Calu3 (cell line): ENCODE data around the gene CHD5. TPM values are rescaled to one million over a fixed set of nuclear protein-coding genes. Genes with fewer than 3 reads are reported as not detected.
"Not testable (repeated sequence)": the region's sequence is repeated elsewhere in the genome, so short reads cannot be mapped to it uniquely, and the experiment has no call there.

Experiments used
- BruUV-seq: library from RNA; stranded (reverse); fragments of 400-500 nt; replicated peaks from 2 replicates; lab custom pipeline; 2021; lab: Mats Ljungman, UMichigan
- CTCF ChIA-PET: fragments of 300-600 bp; sonication (Branson Sonifier 250); formaldehyde crosslinking; loops from one replicate; lab custom pipeline; 2022; ENCODE audit warnings: antibody characterized with exemption; lab: Charles Lee
- DNase-seq: peaks from one replicate; pipeline ENCODE4 v3.0.0; 2022
- H3K27ac Mint-ChIP-seq: one replicate; pipeline ENCODE4 v1.8.0; 2022; ENCODE audit warnings: mixed read lengths; ENCODE audit not compliant: unreplicated experiment
- H3K27me3 Mint-ChIP-seq: one replicate; pipeline ENCODE4 v1.8.0; 2022; ENCODE audit warnings: mixed read lengths; ENCODE audit not compliant: unreplicated experiment
- H3K36me3 Mint-ChIP-seq: one replicate; pipeline ENCODE4 v1.8.0; 2022; ENCODE audit warnings: mild to moderate bottlenecking, moderate library complexity, mixed read lengths; ENCODE audit not compliant: insufficient read depth, unreplicated experiment
- H3K4me1 Mint-ChIP-seq: one replicate; pipeline ENCODE4 v1.8.0; 2022; ENCODE audit warnings: mild to moderate bottlenecking, low read depth, mixed read lengths; ENCODE audit not compliant: unreplicated experiment
- H3K4me3 Mint-ChIP-seq: one replicate; pipeline ENCODE4 v1.8.0; 2022; ENCODE audit warnings: mild to moderate bottlenecking, low read depth, moderate library complexity, mixed read lengths; ENCODE audit not compliant: unreplicated experiment
- H3K9me3 Mint-ChIP-seq: one replicate; pipeline ENCODE4 v1.8.0; 2022; ENCODE audit warnings: low read depth, mixed read lengths; ENCODE audit not compliant: unreplicated experiment
- intact Hi-C: fragments of 100-400 bp; cut with micrococcal nuclease; formaldehyde crosslinking; loops from one replicate; pipeline ENCODE4 v1.10.0; 2022; ENCODE audit not compliant: unreplicated experiment
- total RNA-seq: library from RNA; stranded (reverse); gene quantifications from 2 replicates; pipeline ENCODE4 v1.2.3, GENCODE V29; 2022
- TF ChIP-seq, protein P1 (sequence below): fragments of 200-600 bp; IDR thresholded peaks from one replicate; pipeline ENCODE4 v1.8.0; 2022; ENCODE audit warnings: antibody characterized with exemption; ENCODE audit not compliant: unreplicated experiment

The CHD5 gene
- total RNA-seq, 1 experiment from 2014 or later, result 0.28 TPM

DNA sequence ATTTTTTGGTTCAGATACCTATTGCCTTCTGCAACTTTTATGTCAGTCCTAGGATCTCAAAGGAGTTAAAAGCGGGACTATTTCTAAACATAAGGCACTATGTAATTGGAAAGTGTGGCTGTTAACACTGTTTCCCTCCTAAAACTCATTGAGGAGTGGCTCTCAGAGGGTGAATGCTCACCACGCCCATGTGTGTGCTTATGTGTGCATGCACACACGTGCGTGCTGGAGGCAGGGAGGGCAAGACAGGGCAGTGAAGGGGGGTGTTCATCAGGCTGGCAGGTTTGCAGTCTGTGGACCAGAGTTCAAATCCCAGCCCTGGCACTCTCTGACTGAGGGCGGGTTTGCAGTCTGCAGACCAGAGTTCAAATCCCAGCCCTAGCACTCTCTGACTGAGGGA lies 112.0 kb downstream of the CHD5 start:
- Mint-ChIP-seq H3K27me3 (peaks cover 12% of the 10 kb centered on the region), H3K4me3 (no peak overlapping the region), H3K4me1 (no peaks in the 10 kb centered on the region), H3K27ac (no peak overlapping the region), H3K9me3 (no peaks in the 10 kb centered on the region), H3K36me3 (no peaks in the 10 kb centered on the region)
- DNase-seq, result no peak
- TF ChIP-seq, protein P1, sequence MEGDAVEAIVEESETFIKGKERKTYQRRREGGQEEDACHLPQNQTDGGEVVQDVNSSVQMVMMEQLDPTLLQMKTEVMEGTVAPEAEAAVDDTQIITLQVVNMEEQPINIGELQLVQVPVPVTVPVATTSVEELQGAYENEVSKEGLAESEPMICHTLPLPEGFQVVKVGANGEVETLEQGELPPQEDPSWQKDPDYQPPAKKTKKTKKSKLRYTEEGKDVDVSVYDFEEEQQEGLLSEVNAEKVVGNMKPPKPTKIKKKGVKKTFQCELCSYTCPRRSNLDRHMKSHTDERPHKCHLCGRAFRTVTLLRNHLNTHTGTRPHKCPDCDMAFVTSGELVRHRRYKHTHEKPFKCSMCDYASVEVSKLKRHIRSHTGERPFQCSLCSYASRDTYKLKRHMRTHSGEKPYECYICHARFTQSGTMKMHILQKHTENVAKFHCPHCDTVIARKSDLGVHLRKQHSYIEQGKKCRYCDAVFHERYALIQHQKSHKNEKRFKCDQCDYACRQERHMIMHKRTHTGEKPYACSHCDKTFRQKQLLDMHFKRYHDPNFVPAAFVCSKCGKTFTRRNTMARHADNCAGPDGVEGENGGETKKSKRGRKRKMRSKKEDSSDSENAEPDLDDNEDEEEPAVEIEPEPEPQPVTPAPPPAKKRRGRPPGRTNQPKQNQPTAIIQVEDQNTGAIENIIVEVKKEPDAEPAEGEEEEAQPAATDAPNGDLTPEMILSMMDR, result no peak
- intact Hi-C loops, result no loop called here
- BruUV-seq, result no TSS peak
- CTCF ChIA-PET, result no interaction called here

DNA sequence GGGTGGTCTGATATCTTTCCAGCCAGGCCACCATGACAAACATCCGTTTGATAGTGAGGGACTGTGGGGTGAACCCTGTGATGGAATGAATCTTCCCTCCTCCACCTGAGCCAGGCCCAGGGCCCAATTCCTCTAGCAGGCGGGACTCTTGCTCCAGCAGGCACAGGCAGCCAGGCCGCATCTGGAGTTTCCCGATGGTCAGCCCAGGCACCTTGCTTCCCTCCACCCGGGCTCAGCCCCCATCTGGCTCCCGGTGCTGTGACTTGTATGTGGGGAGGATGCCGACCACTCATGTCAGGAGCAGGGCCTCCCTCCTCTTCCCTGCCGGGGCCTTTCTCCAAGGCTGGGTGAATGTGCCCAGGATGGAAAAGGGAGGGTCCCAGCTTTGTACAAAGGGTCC lies 113.4 kb downstream of the CHD5 start:
- no peaks in the 10 kb centered on the region for H3K4me1 Mint-ChIP-seq
- H3K27me3 Mint-ChIP-seq, result peaks cover 12% of the 10 kb centered on the region
- H3K9me3 Mint-ChIP-seq, result no peaks in the 10 kb centered on the region
- intact Hi-C loops, result no loop called here
- TF ChIP-seq, protein P1, result no peak
- no TSS peak for BruUV-seq
- no peaks in the 10 kb centered on the region for H3K36me3 Mint-ChIP-seq
- H3K4me3 Mint-ChIP-seq, result no peak overlapping the region
- DNase-seq, result no peak
- H3K27ac Mint-ChIP-seq, result no peak overlapping the region
- CTCF ChIA-PET, result no interaction called here

DNA sequence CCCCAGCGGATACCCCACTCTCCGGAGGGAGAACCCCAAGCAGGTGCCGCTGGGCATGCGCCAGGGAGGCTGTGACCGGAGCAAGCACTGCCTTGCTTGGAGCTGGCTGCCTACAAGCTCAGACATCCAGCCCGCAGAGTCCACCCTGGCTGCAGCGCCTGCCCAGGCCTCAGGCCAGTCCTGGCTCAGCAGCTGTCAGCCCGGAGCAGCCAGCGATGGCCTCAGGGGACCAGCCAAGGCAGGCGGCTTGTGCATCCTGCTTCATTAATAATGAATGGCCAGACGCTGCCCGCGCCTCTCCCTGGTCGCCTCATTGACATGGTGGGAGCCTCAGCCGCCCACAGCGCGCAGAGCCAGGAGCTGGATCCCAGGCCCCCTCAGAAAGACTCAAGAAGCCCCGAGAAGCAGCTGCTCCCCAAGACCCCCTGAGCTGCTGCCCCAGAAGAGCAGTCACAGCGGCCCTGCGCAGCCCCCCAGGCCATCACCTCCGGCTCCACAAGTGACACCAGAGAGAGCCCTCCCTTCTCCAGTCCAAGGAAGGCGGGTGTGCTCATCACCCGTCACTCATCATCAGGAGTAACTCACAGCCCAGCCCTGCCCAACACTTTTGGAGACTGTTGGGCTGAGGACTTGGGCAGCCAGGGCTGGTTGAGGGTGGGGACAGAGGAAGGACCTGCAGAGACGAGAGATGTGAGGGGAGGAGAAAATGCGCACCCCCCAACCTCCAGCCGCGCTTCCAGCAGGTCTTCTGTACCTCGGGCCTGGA lies 114.8 kb downstream of the CHD5 start:
- Mint-ChIP-seq H3K27me3 (peaks cover 12% of the 10 kb centered on the region), H3K4me1 (no peaks in the 10 kb centered on the region), H3K4me3 (no peak overlapping the region), H3K9me3 (no peaks in the 10 kb centered on the region), H3K27ac (no peak overlapping the region), H3K36me3 (no peaks in the 10 kb centered on the region)
- CTCF ChIA-PET, result no interaction called here
- intact Hi-C loops, result no loop called here
- BruUV-seq, result no TSS peak
- DNase-seq, result no peak
- TF ChIP-seq, protein P1, result no peak

GRCh38 chr1:6063532-6064053 lies 116.5 kb downstream of the CHD5 start:
- H3K36me3 Mint-ChIP-seq, H3K4me3 Mint-ChIP-seq, H3K4me1 Mint-ChIP-seq, DNase-seq, BruUV-seq, intact Hi-C loops, H3K9me3 Mint-ChIP-seq, H3K27ac Mint-ChIP-seq: not testable (repeated sequence)
- CTCF ChIA-PET, result interaction anchor here (0.7 kb wide), 1 partner anchor 313 kb away, joined by 4 read pairs; no protein-coding TSS in a partner anchor
- H3K27me3 Mint-ChIP-seq, result peaks cover 12% of the 10 kb centered on the region

DNA sequence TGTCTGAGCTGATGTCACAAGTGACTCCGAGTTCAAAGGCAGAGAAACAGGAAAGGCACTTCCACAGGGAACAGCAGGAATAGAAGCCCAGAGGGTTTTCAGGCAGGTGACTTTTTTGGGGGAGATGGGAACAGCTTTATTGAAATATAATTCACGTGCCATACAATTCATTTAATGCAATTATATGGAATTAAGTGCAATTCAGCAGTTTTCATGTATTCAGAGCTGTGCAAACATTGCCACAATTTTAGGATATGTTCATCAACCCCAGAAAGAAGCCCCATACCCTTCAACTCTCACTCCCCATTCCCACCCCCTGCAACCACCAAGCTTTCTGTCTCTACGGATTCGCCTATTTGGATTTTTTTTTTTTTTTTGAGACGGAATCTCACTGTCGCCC lies 117.5 kb downstream of the CHD5 start:
- TF ChIP-seq, protein P1, result no peak
- CTCF ChIA-PET, result interaction anchor here (0.6 to 0.7 kb wide), 2 partner anchors 171 to 301 kb away, joined by 3 read pairs; no protein-coding TSS in a partner anchor
- no peak overlapping the region for H3K27ac Mint-ChIP-seq
- peaks cover 12% of the 10 kb centered on the region for H3K36me3 Mint-ChIP-seq
- intact Hi-C loops, result no loop called here
- no peaks in the 10 kb centered on the region for H3K9me3 Mint-ChIP-seq
- H3K4me1 Mint-ChIP-seq, result no peaks in the 10 kb centered on the region
- BruUV-seq, result no TSS peak
- no peak overlapping the region for H3K4me3 Mint-ChIP-seq
- DNase-seq, result no peak
- peaks cover 12% of the 10 kb centered on the region for H3K27me3 Mint-ChIP-seq
